NCI-H1417 treated with DMSO at 0.1 percent for 48 hours (cell line): ENCODE measurements around the gene GSE1.

Source experiments
- DNase-seq: peaks from one replicate; lab custom pipeline; 2025; lab: John Stamatoyannopoulos, UW

GSE1 gene

GRCh38 chr16:85612801-85613603 is at the start of gene GSE1:
GSE1 (plus strand) TSS chr16:85613322; CDS start chr16:85613392, 70 bp downstream.
- DNase-seq, result peak; percentile 65

GRCh38 chr16:85563515-85564276 is 49.4 kb upstream of the GSE1 start:
- no peak for DNase-seq

GRCh38 chr16:85564277-85565051 is 48.7 kb upstream of the GSE1 start:
- DNase-seq, result no peak

GRCh38 chr16:85565340-85565739 is 47.8 kb upstream of the GSE1 start:
- DNase-seq, result no peak

- DNase-seq, result no peak
Measured at GRCh38 chr16:85565801-85566526, 47.2 kb upstream of the GSE1 start.

- DNase-seq, result no peak
Measured at GRCh38 chr16:85566561-85567100, 46.5 kb upstream of the GSE1 start.

- no peak for DNase-seq
Measured at GRCh38 chr16:85567101-85567866, 45.8 kb upstream of the GSE1 start.

GRCh38 chr16:85567935-85568334 is 45.2 kb upstream of the GSE1 start:
- no peak for DNase-seq

GRCh38 chr16:85568519-85568918 is 44.6 kb upstream of the GSE1 start:
- DNase-seq, result no peak

- no peak for DNase-seq
Measured at GRCh38 chr16:85569039-85569614, 44.0 kb upstream of the GSE1 start.

GRCh38 chr16:85569615-85570212 is 43.4 kb upstream of the GSE1 start:
- DNase-seq, result peak; percentile 30

- no peak for DNase-seq
Measured at GRCh38 chr16:85570213-85570734, 42.8 kb upstream of the GSE1 start.

- no peak for DNase-seq
Measured at GRCh38 chr16:85570735-85571562, 42.2 kb upstream of the GSE1 start.

- no peak for DNase-seq
Measured at GRCh38 chr16:85571563-85571812, 41.6 kb upstream of the GSE1 start.

GRCh38 chr16:85571813-85572619 is 41.1 kb upstream of the GSE1 start:
- no peak for DNase-seq

- no peak for DNase-seq
Measured at GRCh38 chr16:85573045-85573695, 40.0 kb upstream of the GSE1 start.
